ENCODE data around the gene POLR3C.
A peak's percentile ranks its signal among the peaks of the same experiment; 100 is the strongest.

POLR3C gene

DNA sequence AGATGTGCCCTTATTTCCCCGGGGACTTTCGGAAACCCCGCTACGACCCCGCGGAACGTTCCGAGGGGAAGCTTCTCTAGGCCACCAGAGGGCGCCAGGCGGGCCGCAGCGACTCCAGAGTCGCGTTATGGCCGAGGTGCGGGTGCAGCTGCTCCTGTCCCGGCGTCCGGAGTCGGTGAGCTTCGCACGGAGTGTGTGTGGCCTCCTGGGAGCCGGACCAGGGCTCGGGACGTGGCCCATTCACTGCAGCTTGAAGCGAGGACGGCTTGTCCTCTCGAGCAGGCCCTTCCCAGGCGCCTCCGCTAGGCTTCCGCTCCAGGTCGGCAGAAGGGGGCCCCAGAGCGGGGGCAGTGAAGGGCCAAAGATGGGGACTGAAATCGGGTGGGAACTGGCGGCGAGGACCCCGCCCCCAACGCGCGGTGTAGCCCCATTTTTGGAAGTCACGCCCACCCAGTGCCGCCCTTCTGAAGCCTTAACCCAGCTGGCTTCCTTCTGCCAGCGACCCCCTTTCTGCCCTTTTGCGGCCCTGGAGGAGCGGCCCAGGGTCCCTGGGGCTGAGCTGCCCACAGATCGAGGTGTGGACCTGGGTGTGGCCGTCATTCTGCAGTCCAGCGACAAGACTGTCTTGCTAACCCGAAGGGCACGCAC is 21.6 kb downstream of the POLR3C start, which contains the start of gene NUDT17:
Gene NUDT17, plus strand, starts transcription at position 117 of the 648 bp plus-strand sequence. Its CDS starts 11 bp downstream, at position 128.
- peak within 1 kb of the TSS; percentile 46 for H3K4me3 ChIP-seq (ENCODE audit: insufficient read depth, low read length, poor library complexity, severe bottlenecking)
- no peaks in the 10 kb centered on the region for H3K9me3 ChIP-seq (ENCODE audit: insufficient read depth, low read length)
- H3K36me3 ChIP-seq (ENCODE audit: low read length) = peaks cover 18% of the 10 kb centered on the region
- H3K9ac ChIP-seq (ENCODE audit: low read length) = peak within 1 kb of the TSS; percentile 51
- H2AFZ ChIP-seq (ENCODE audit: low read depth, low read length, severe bottlenecking) = peak within 1 kb of the TSS; percentile 29
- H3F3A ChIP-seq (ENCODE audit: insufficient read depth) = peaks cover 34% of the 10 kb centered on the region
- no peaks in the 10 kb centered on the region for H3K9me2 ChIP-seq (replicated peaks; ENCODE audit: insufficient read depth, low read length)
- TF ChIP-seq CTCF (IDR thresholded peaks at IDR 0.05; ENCODE audit: insufficient read depth, low read length, poor library complexity, severe bottlenecking) (peak; percentile 98), EZH2phosphoT487 (conservative IDR thresholded peaks at IDR 0.05; ENCODE audit: low read length) (no peak)
- peak within 1 kb of the TSS; percentile 67 for H3K27ac ChIP-seq (ENCODE audit: low read depth, low read length)
- no peaks in the 10 kb centered on the region for H4K20me1 ChIP-seq (ENCODE audit: low read depth, low read length)
- H3K27me3 ChIP-seq (ENCODE audit: low read length) = no peaks in the 10 kb centered on the region
- H3K4me2 ChIP-seq (ENCODE audit: low read depth, low read length, poor library complexity, severe bottlenecking) = peak within 1 kb of the TSS; percentile 49
- H3K79me2 ChIP-seq (ENCODE audit: insufficient read depth, low read length) = no peaks in the 10 kb centered on the region

GRCh38 chr1:145846201-145846612 is 22.2 kb downstream of the POLR3C start:
- H4K20me1 ChIP-seq (ENCODE audit: low read depth, low read length) = no peaks in the 10 kb centered on the region
- TF ChIP-seq EZH2phosphoT487 (conservative IDR thresholded peaks at IDR 0.05; ENCODE audit: low read length) = no peak
- TF ChIP-seq CTCF (IDR thresholded peaks at IDR 0.05; ENCODE audit: insufficient read depth, low read length, poor library complexity, severe bottlenecking) = peak; percentile 25
- H3K9me2 ChIP-seq (replicated peaks; ENCODE audit: insufficient read depth, low read length) = no peaks in the 10 kb centered on the region
- peak overlapping the region; percentile 51 for H3K9ac ChIP-seq (ENCODE audit: low read length)
- peak overlapping the region; percentile 67; the same call in 1 of the 2 replicates for H3K27ac ChIP-seq (ENCODE audit: low read depth, low read length)
- no peaks in the 10 kb centered on the region for H3K27me3 ChIP-seq (ENCODE audit: low read length)
- peaks cover 12% of the 10 kb centered on the region for H3K36me3 ChIP-seq (ENCODE audit: low read length)
- H3K4me3 ChIP-seq (ENCODE audit: insufficient read depth, low read length, poor library complexity, severe bottlenecking) = peak overlapping the region; percentile 46
- H3K4me2 ChIP-seq (ENCODE audit: low read depth, low read length, poor library complexity, severe bottlenecking) = peak overlapping the region; percentile 49
- H3K79me2 ChIP-seq (ENCODE audit: insufficient read depth, low read length) = no peaks in the 10 kb centered on the region
- no peaks in the 10 kb centered on the region for H3K9me3 ChIP-seq (ENCODE audit: insufficient read depth, low read length)
- H3F3A ChIP-seq (ENCODE audit: insufficient read depth) = peaks cover 34% of the 10 kb centered on the region
- peak overlapping the region; percentile 29 for H2AFZ ChIP-seq (ENCODE audit: low read depth, low read length, severe bottlenecking)

GRCh38 chr1:145847827-145848226 is 23.8 kb downstream of the POLR3C start:
- Histone ChIP-seq H3K9me2 (replicated peaks; ENCODE audit: insufficient read depth, low read length) (no peaks in the 10 kb centered on the region), H2AFZ (ENCODE audit: low read depth, low read length, severe bottlenecking) (no peak overlapping the region), H4K20me1 (ENCODE audit: low read depth, low read length) (no peaks in the 10 kb centered on the region), H3K79me2 (ENCODE audit: insufficient read depth, low read length) (no peaks in the 10 kb centered on the region), H3K4me3 (ENCODE audit: insufficient read depth, low read length, poor library complexity, severe bottlenecking) (no peak overlapping the region), H3K9me3 (ENCODE audit: insufficient read depth, low read length) (no peaks in the 10 kb centered on the region), H3K27ac (ENCODE audit: low read depth, low read length) (no peak overlapping the region), H3K36me3 (ENCODE audit: low read length) (peaks cover 3% of the 10 kb centered on the region; the same call in 1 of the 2 replicates), H3F3A (ENCODE audit: insufficient read depth) (peaks cover 31% of the 10 kb centered on the region), H3K9ac (ENCODE audit: low read length) (no peak overlapping the region), H3K4me2 (ENCODE audit: low read depth, low read length, poor library complexity, severe bottlenecking) (no peak overlapping the region), H3K27me3 (ENCODE audit: low read length) (no peaks in the 10 kb centered on the region)
- TF ChIP-seq CTCF (IDR thresholded peaks at IDR 0.05; ENCODE audit: insufficient read depth, low read length, poor library complexity, severe bottlenecking) (no peak), EZH2phosphoT487 (conservative IDR thresholded peaks at IDR 0.05; ENCODE audit: low read length) (no peak)
